Kidney epithelial cell (primary cell): ENCODE results near the gene FAM120B. TPM values are rescaled to one million over a fixed set of nuclear protein-coding genes. Genes with fewer than 3 reads are reported as not detected.
A peak's percentile ranks its signal among the peaks of the same experiment; 100 is the strongest.

Experiments used
- DNase-seq: peaks from one replicate; pipeline ENCODE4 v3.0.0-alpha.2; 2010; ENCODE audit warnings: low read depth
- H3K27me3 ChIP-seq: 2 replicates; pipeline ENCODE4 v1.6.0; 2011; ENCODE audit warnings: low read length; ENCODE audit not compliant: control insufficient read depth, insufficient read depth
- H3K36me3 ChIP-seq: 2 replicates; pipeline ENCODE4 v1.5.1; 2011; ENCODE audit warnings: low read length; ENCODE audit not compliant: control insufficient read depth, insufficient read depth
- H3K4me3 ChIP-seq: 2 replicates; pipeline ENCODE4 v1.5.1; 2011; ENCODE audit warnings: low read depth, mild to moderate bottlenecking, control low read depth, low read length
- total RNA-seq: library from RNA; depleted of rRNA; stranded (reverse); fragments of >200 nt; gene quantifications from 2 replicates; pipeline ENCODE4 v1.2.3, GENCODE V29; 2015
- TF ChIP-seq, protein P1 (sequence below): IDR thresholded peaks from 2 replicates; pipeline ENCODE4 v1.5.1; 2011; ENCODE audit warnings: mild to moderate bottlenecking, moderate library complexity, low read length, control low read depth, inconsistent platforms; ENCODE audit not compliant: insufficient read depth, poor library complexity, severe bottlenecking

Gene FAM120B
- total RNA-seq, 1 donor from 2014 or later, result 12.4 TPM

DNA sequence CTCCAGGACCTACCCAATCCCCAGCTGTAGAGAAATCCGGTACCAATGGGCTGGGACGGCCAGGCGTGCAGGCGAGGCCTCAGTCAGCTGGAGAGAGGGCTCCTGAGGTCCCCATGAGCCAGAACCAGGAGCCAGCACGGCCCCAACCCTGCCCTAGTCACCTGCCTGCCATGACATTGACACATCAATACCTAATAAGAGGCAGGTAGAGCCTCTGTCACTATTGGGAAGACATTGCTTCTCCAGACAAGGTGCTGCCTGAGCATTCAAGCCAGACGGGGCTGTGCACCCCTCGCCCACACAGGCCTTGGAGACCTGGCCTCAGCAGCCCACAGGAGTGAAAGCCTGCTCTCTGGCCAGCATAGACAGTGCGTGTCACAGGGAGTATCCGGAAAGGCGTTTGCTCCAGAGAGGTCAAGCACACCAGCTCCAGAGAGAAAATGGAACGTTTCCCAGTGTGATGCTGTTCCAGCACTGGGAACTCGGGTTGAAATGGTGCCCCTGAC is 19.1 kb upstream of the FAM120B start:
- TF ChIP-seq, protein P1, sequence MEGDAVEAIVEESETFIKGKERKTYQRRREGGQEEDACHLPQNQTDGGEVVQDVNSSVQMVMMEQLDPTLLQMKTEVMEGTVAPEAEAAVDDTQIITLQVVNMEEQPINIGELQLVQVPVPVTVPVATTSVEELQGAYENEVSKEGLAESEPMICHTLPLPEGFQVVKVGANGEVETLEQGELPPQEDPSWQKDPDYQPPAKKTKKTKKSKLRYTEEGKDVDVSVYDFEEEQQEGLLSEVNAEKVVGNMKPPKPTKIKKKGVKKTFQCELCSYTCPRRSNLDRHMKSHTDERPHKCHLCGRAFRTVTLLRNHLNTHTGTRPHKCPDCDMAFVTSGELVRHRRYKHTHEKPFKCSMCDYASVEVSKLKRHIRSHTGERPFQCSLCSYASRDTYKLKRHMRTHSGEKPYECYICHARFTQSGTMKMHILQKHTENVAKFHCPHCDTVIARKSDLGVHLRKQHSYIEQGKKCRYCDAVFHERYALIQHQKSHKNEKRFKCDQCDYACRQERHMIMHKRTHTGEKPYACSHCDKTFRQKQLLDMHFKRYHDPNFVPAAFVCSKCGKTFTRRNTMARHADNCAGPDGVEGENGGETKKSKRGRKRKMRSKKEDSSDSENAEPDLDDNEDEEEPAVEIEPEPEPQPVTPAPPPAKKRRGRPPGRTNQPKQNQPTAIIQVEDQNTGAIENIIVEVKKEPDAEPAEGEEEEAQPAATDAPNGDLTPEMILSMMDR, result no peak
- no peak overlapping the region for H3K4me3 ChIP-seq
- DNase-seq, result no peak
- no peaks in the 10 kb centered on the region for H3K36me3 ChIP-seq
- peaks cover 52% of the 10 kb centered on the region for H3K27me3 ChIP-seq

DNA sequence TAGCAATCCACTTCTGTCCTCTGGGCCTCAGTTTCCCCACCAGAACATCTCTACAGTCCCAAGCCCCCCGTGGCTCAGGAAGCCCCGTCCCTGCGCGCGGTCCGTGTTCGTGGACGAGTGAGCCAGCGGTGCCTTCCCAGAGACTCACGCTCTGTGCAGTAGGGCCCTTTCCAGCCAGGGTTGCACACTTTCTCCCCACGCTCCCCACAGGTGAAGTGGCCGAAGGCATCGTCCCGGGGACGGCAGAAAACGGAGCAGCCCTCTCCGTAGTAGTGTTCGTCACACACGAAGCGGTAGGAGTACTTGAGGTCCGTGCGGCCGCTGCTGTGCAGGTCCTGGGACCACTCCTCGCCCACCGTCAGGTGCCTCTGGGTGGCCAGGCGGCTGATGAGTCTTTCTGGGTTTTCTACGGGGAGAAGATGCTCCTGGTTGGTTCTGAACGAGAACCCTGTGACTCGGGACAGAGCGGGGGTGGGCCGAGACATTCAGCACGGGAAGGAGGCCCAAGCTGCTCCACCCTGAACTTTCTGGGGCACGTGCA is 18.4 kb upstream of the FAM120B start:
- no peak overlapping the region for H3K4me3 ChIP-seq
- DNase-seq, result no peak
- H3K36me3 ChIP-seq, result no peaks in the 10 kb centered on the region
- TF ChIP-seq, protein P1, result no peak
- peaks cover 58% of the 10 kb centered on the region for H3K27me3 ChIP-seq

DNA sequence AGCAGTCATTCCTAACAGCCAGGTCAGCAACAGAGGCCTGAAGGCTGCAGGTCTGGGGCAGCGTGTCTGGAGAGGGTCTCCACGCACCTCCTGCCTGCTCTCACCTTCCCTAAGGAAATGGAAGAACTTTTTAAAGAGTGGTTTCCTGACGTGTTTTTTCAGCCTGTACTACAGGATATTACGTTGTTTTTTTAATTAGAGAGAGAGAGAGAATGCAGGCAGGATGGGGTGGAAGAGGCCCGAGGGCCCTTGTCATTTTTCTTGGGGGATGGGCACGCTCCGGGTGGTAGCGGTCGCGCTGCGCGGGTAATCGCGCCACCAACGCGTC is 17.7 kb upstream of the FAM120B start:
- no peaks in the 10 kb centered on the region for H3K36me3 ChIP-seq
- peak overlapping the region; percentile 46 for H3K4me3 ChIP-seq
- TF ChIP-seq, protein P1, result no peak
- no peak for DNase-seq
- H3K27me3 ChIP-seq, result peaks cover 60% of the 10 kb centered on the region

DNA sequence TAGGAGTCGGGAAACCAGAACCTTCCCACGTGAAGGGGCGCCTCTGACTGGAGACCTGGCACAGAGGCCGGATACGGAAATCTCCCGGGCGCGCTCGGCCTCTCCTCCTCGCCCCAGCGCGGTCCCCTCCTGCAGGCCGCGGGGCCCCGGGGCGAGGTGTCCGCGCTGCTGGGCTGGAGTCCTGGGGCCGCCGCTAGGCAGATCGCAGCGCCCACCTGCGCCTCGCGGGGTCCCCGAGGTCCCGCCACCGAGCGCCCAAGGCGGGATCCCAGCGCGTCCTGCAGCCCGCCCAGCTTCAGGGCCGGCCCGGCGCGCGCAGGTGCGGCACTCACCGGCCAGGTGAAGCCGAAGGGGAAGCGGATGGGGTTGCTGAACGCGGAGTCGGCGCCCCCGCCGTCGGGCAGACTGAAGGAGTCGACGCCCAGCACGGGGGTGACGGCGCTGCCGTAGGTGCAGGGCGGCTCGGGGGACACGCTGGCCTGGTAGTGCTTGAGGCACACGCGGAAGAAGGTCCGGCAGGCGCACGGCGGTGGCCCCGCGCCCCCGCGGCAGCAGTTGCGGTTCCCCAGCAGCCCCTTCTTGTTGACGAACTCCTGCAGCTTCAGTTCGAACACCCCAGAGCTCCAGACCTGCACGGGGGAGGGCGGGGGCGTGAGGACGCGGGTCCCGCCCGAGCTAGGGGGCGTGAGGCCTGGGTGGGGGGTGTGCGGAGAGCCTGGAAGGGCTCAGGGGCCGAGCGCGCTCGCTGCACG is 17.2 kb upstream of the FAM120B start:
- TF ChIP-seq, protein P1, result no peak
- H3K27me3 ChIP-seq, result peaks cover 65% of the 10 kb centered on the region
- peak overlapping the region; percentile 46 for H3K4me3 ChIP-seq
- DNase-seq, result no peak
- no peaks in the 10 kb centered on the region for H3K36me3 ChIP-seq

DNA sequence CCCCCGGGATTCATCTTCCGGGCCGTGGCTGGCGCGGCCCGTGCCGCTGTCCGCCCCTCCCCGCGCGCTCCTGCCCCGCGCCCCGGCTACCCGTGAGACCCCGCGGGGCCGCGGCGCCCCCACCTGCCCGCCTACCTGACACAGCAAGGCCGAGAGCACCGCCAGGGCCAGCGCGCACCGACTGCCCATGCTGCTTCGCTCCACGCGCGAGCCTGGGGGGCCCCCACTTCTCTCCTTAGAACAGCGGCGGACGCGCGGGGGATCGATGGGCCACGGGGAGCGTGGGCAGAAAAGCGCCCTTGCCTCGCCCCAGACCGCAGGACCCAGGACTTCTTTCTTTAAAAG is 16.6 kb upstream of the FAM120B start:
- Histone ChIP-seq H3K27me3 (peaks cover 71% of the 10 kb centered on the region), H3K4me3 (peak overlapping the region; percentile 46), H3K36me3 (no peaks in the 10 kb centered on the region)
- DNase-seq, result no peak
- TF ChIP-seq, protein P1, result no peak
